ENCODE measurements around the gene RSRC1. TPM values are rescaled to one million over a fixed set of nuclear protein-coding genes. Genes with fewer than 3 reads are reported as not detected.

RSRC1 gene
- total and polyA plus RNA-seq, 12 donors: 12.6 to 27.6 (median 21.4) TPM

- DNase-seq: no peak
- no peak for ATAC-seq
- Histone ChIP-seq H3K36me3 (no peaks in the 10 kb centered on the region), H3K9me3 (no peaks in the 10 kb centered on the region), H3K27me3 (no peaks in the 10 kb centered on the region), H3K4me1 (peaks cover 0 to 4% (median 0%) of the 10 kb centered on the region in 9 donors), H3K27ac (no peak overlapping the region), H3K4me3 (no peak overlapping the region)
- intact Hi-C loops (cut with DNase I): no loop called here
- 91 to 92% methylated on average over 5 of the region's 5 CpGs for WGBS, 2 donors
- TF ChIP-seq CTCF (IDR thresholded peaks at IDR 0.05): no peak
These were observed 348.6 kb downstream of the RSRC1 start for GRCh38 chr3:158458464-158458863.

- H3K36me3 ChIP-seq: no peaks in the 10 kb centered on the region
- no peak overlapping the region for H3K27ac ChIP-seq
- no peak overlapping the region for H3K4me3 ChIP-seq
- DNase-seq: no peak
- no peaks in the 10 kb centered on the region for H3K9me3 ChIP-seq
- intact Hi-C loops (cut with DNase I): no loop called here
- 75 to 80% methylated on average over 1 of the region's 1 CpG for WGBS, 2 donors
- H3K27me3 ChIP-seq: no peaks in the 10 kb centered on the region
- H3K4me1 ChIP-seq: peaks cover 0 to 4% (median 0%) of the 10 kb centered on the region in 9 donors
- no peak for ATAC-seq
- TF ChIP-seq CTCF (IDR thresholded peaks at IDR 0.05): no peak
These were observed 351.0 kb downstream of the RSRC1 start for GRCh38 chr3:158460926-158461325.

GRCh38 chr3:158463556-158463955, 353.7 kb downstream of the RSRC1 start:
- WGBS, 2 donors: 75 to 96% methylated on average over 3 of the region's 3 CpGs
- no peak for ATAC-seq
- intact Hi-C loops (cut with DNase I): no loop called here

GRCh38 chr3:158465074-158465473, 355.2 kb downstream of the RSRC1 start:
- Histone ChIP-seq H3K27ac (no peak overlapping the region), H3K4me3 (no peak overlapping the region), H3K9me3 (no peaks in the 10 kb centered on the region), H3K27me3 (no peaks in the 10 kb centered on the region), H3K36me3 (no peaks in the 10 kb centered on the region), H3K4me1 (peaks cover 0 to under 1% (median 0%) of the 10 kb centered on the region in 9 donors)
- intact Hi-C loops (cut with DNase I): no loop called here
- DNase-seq (no peak), ATAC-seq (no peak)
- TF ChIP-seq CTCF (IDR thresholded peaks at IDR 0.05): no peak
- WGBS, 2 donors: 82 to 87% methylated on average over 3 of the region's 3 CpGs

More at GRCh38 chr3:158463556-158463955, 353.7 kb downstream of the RSRC1 start:
- TF ChIP-seq CTCF (IDR thresholded peaks at IDR 0.05): no peak
- Histone ChIP-seq H3K4me1 (peaks cover 0 to 4% (median 0%) of the 10 kb centered on the region in 9 donors), H3K36me3 (no peaks in the 10 kb centered on the region), H3K27ac (no peak overlapping the region), H3K27me3 (no peaks in the 10 kb centered on the region), H3K4me3 (no peak overlapping the region), H3K9me3 (no peaks in the 10 kb centered on the region)
- DNase-seq: no peak
